Measurements from ENCODE around the gene UBFD1.
A peak's percentile ranks its signal among the peaks of the same experiment; 100 is the strongest.
"Not testable (repeated sequence)": the region's sequence is repeated elsewhere in the genome, so short reads cannot be mapped to it uniquely, and the experiment has no call there.

UBFD1 gene

DNA sequence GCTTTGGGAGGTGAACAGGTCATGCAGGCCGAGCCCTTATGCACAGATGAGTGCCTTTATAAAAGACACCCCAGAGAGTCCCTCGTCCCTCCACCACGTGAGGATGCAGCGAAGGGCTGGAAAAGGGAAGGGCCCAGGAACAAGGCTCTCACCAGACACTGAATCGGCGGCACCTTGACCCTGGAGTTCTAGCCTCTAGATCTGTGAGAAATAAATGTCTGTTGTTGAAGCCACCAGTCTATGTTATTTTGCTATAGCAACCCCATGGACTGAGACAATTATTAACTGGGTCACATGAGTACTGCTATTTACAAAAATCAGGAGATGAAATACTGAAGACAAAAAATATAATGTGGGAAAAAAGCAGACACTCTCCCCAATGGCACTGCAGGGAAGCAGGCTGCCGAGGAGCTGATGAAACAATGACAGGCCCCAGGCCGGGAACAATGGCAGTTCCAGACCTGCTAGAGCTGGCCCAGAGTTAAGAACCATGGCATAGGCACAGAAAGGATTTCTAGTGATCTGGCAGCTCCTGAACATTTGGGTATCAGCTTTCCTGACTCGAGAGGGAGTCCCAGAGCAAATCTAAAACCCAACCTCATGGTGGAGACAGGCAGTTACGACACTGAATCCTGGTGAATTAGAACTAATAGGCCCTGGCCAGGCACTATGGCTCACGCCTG lies 29.4 kb upstream of the UBFD1 start:
- no peak for DNase-seq

DNA sequence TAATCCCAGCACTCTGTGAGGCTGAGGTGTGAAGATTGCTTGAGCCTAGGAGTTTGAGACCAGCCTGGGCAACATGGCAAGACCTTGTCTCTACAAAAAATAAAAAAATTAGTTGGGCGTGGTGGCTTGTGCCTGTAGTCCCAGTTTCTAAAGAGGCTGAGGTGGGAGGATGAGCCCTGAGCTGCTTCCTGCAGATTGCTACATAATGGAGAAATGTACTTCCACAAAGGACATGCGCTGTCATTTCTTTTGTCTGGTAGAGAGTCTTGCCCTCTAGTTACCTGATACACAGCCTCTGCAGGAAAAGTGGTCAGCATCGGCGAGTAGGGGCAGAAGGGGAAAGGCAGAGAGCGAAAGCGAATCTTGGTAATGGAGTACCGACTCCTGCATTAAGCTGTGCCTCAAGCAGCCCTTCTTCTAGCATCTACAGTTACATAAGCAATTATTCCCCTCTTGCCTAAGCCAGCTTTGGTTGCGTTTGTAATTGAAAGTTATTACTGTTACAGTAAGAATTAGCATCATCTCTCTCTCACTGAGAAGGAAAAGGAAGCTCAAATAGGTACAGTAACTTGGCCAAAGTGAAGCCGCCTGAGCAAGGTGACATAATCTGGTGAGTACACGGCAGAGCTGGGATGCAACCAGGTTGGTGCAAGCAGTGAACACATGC lies 28.8 kb upstream of the UBFD1 start:
- DNase-seq = no peak

- DNase-seq = no peak
Measured at GRCh38 chr16:23530062-23530461, 27.5 kb upstream of the UBFD1 start.

GRCh38 chr16:23532448-23532847 lies 25.1 kb upstream of the UBFD1 start:
- no peak for DNase-seq

- DNase-seq = no peak
Measured at GRCh38 chr16:23534868-23535860, 22.4 kb upstream of the UBFD1 start.

DNA sequence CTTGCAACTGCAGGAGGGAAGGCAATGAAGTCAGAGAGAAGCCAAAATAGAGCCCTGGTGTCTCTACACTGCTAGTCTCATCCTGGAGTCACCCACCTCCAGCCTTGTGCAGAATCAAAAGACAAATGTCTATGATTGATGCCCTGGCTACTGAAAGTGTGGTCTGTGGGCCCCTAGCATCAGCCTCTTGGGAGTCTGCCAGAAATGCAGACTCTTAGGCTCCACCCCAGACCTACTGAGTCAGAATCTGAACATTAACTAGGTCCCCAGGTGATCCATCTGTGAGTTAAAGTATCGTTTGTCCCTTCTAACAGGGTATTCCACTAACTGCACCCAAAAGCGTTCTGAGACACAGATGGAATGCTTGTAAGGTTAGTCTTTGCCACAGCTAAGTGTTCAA lies 21.6 kb upstream of the UBFD1 start:
- no peak for DNase-seq

DNA sequence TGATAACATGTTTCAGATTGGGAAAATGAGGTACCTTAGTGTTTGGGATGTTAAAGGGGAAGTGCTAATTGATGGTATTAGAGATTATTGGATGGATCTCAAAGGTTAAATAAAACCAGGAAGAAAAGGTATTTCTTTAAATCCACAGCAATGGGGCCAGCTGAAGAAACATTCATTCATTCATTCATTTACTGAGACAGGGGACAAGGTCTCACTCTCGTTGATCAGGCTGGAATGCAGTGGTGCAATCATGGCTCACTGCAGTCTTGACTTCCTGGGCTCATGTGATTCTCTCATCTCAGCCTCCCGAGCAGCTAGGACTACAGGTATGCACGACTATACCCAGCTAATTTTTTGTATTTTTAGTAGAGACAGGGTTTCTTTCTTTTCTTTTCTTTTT lies 20.1 kb upstream of the UBFD1 start:
- no peak for DNase-seq

GRCh38 chr16:23538919-23539278 lies 18.6 kb upstream of the UBFD1 start:
- no peak for DNase-seq

GRCh38 chr16:23539984-23540816 lies 17.3 kb upstream of the UBFD1 start:
- no peak for DNase-seq

- DNase-seq = not testable (repeated sequence)
Measured at GRCh38 chr16:23540817-23541178, 16.7 kb upstream of the UBFD1 start.

DNA sequence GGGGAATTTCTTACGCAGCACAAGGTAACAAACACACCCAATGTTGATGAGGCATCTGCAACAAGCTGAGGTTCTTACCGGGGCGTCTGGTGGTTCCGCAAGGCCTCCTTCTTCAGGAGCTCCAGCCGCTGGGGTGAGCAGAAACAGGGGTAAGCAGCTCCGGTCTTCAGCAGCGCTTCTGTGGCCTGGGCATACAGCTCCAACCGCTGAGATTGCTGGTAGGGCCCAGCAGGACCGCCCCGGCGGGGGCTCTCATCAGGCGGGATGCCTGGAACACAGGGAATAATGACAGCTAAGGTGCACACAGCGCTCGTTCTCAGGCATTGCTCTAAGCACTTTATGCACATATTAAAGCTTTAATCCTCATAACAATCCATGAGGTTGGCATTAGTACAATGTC lies 13.1 kb upstream of the UBFD1 start:
- no peak for DNase-seq

DNA sequence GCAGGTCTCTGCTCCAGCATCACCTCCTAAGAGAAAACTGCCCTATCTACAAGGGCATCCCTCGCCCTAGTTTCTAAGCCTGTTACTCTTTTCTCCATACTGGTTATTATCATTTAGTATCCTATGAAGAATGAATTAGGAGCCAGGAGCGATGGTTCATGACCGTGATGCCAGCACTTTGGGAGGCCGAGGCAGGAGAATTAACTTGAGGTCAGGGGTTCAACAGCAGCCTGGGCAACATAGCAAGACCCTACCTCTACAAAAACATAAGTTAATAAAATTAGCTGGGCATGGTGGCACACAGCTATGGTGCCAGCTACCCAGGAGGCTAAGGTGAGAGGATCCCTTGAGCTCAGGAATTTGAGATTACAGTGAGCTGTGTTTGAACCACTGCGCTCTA lies 7.6 kb upstream of the UBFD1 start:
- no peak for DNase-seq

GRCh38 chr16:23552161-23552560 lies 5.4 kb upstream of the UBFD1 start:
- no peak for DNase-seq

- no peak for DNase-seq
Measured at GRCh38 chr16:23554536-23554935, 3.0 kb upstream of the UBFD1 start.

DNA sequence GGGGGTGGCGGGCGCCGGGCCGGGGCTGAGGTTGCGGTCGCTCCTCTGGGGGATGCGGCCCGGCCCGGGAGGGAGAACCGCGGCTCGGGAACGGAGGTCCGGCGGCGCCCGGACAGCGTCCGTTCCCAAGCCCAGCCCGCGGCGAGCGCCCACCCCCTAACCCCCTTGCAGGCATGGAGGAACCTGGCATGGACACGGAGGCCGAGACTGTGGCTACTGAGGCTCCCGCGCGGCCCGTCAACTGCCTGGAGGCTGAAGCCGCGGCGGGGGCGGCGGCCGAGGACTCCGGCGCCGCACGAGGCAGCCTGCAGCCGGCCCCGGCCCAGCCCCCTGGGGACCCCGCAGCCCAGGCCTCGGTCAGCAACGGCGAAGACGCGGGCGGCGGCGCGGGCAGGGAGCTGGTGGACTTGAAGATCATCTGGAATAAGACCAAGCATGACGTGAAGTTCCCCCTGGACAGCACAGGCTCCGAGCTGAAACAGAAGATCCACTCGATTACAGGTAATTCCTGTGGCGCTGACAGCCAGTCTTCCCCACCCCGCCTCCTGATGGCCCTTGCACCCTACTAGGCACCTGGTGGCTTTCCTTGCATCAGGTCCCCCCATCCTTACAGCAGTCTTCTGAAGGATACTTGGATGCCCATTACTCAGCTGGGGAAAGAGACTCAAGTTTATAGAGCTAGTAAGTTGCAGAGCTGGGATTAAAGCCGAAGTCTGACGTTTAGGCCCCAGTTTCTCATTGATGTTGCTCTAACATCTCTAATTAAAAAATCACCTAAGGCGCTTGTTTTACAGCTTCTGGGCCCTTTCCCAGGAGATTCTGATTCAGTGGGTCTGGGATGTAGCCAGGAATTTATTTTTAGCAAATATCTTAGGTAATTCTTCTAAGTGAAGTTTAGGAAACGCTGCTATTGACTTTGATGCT lies 514 bp downstream of the UBFD1 start:
- DNase-seq = peak; percentile 9

DNA sequence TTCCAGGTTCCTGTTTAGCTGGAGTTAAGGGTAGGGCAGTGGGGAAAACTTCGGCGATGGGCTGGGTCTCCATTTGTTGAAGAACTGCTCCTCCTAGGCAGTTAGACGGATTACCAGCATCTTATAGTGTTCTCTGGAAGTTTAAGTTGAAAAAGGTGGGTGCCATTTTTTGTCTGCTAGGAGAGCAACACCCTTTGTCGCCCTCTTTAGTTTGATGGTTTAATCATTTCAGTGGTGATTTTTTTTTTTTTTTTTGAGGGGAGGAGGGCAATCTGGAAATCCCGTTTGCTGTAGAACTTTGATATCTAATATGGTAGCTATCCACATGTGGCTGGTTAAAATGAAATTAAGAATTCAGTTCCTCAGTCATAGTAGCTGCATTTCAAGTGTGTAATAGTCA lies 4.1 kb downstream of the UBFD1 start:
- DNase-seq = no peak

DNA sequence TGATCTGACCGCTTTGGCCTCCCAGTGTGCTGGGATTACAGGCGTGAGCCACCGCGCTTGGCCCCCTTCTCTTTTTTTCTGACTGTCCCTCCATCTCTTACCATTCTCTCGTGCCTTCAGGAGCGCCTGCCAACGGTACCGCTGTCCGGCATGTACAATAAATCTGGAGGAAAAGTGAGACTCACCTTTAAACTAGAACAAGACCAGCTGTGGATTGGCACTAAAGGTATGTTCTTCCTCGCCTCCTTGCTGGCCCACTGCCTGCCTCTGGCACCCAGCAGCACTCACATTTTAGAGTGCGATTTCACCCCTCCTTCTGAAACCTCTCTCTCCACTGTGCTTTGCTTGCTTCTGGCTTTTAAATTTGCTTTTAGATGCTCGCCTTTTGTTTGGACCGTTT lies 5.0 kb downstream of the UBFD1 start:
- no peak for DNase-seq

GRCh38 chr16:23563186-23563585 lies 5.7 kb downstream of the UBFD1 start:
- no peak for DNase-seq

GRCh38 chr16:23564575-23565363 lies 7.2 kb downstream of the UBFD1 start:
- DNase-seq = no peak

DNA sequence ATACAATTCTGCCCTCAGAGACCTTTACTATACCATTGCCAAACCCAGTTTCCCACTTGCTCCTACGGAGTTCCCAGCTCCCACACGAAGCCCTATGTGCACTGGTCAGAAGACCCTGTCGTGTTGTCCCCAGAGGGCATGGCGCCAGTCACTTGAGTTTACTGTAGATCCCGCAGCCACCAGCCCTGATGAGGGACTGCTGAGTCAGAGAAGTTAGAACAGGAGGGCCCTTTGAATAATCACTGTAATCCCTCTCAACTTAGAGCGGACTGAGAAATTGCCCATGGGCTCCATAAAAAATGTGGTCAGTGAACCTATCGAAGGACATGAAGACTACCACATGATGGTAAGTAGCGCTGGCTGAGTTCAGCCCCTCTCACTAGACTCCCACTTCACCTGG lies 9.2 kb downstream of the UBFD1 start:
- no peak for DNase-seq

DNA sequence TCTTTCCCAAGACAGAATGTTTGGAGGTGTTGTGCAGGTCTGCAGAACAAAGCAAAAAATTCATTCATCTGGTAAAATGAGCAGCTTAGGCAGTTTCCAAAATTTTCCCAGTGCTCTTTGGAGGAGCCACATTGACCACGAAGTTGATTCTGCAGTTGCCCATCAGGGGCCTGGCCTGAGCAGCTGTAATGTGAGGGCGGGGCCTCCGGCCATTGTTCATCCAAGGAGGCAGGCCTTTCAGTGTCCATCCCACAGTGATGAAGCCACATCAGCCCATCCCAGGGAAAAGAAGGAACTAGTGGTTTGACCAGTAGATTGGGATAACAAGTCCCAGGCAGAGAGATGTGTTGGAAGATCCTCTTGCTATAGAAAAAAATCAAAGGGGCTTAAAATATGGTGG lies 10.1 kb downstream of the UBFD1 start:
- no peak for DNase-seq
